ENCODE results near the gene PIR. TPM values are rescaled to one million over a fixed set of nuclear protein-coding genes. Genes with fewer than 3 reads are reported as not detected.

Gene PIR
- total and polyA plus RNA-seq, 9 of the 15 experiments (the other 6 are each of a cell fraction or from before 2014, with no cell fraction given): 7.5 to 29.8 (median 11.5) TPM

DNA sequence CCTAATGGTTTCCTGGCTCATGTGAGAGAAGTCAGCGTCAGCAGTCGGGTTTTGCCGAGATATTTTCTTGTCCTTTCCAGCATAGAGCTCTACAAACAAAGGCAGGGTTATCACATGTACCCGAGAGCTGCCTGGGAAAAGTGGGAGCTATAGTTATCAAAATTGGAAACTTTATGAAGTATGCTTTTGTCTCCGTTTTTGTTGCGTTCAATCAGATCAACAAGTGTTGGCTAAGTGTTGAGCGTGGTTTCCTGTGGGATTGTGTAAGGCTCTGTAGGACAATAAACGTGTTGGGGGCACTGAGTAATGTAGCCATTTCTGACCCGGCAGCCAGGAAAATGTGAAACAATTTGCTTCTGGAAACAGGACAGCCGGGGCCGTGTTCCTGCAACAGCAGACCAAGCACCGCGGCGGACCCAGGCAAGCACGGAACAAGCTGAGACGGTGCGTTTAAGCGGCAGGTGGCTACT is 7.4 kb upstream of the PIR start, which contains the start of gene BMX:
TSS of gene BMX (plus strand) at position 311 of the 470 bp plus-strand sequence. CDS start 7,547 bp downstream, outside the sequence.
- H3K9me3 ChIP-seq (replicated peaks; ENCODE audit: control insufficient read depth, insufficient read depth, low read depth, low read length): peaks cover 2% of the 10 kb centered on the region; the same call in 1 of the 2 replicates
- DNase-seq (ENCODE audit: extremely low read depth in 1 of 4, low spot score in 3 of 4) (no peak), ATAC-seq (no peak), FAIRE-seq (no peak)
- H3K9me1 ChIP-seq (ENCODE audit: control insufficient read depth, insufficient read depth, low read length): no peaks in the 10 kb centered on the region
- H2AFZ ChIP-seq (ENCODE audit: low read depth, low read length): no peak within 1 kb of the TSS
- in situ Hi-C loops (cut with MboI) (no loop called here), intact Hi-C loops (cut with micrococcal nuclease) (no loop called here)
- no peak within 1 kb of the TSS for H3K27ac ChIP-seq (ENCODE audit: extremely low read depth, low read depth, low read length)
- H3K4me1 ChIP-seq (replicated peaks in 1 of 2; ENCODE audit: control insufficient read depth in 2 of 2, insufficient read depth in 2 of 2, low read length in 2 of 2): peaks cover 0 to 26% of the 10 kb centered on the region in 2 experiments; a peak in 3 of 5 replicates
- no peaks in the 10 kb centered on the region for H3K79me2 ChIP-seq (ENCODE audit: control insufficient read depth, insufficient read depth, low read length)
- WGBS (ENCODE audit: insufficient coverage, low coverage, missing lambda C conversion rate): 79% methylated on average over 9 of the region's 18 CpGs
- no peaks in the 10 kb centered on the region for H3K27me3 ChIP-seq (ENCODE audit: control insufficient read depth in 2 of 2, insufficient read depth in 2 of 2, low read length in 2 of 2)
- no peaks in the 10 kb centered on the region for H4K20me1 ChIP-seq (replicated peaks; ENCODE audit: control insufficient read depth, insufficient read depth, low read length)
- no peak within 1 kb of the TSS for H3K4me2 ChIP-seq (ENCODE audit: insufficient read depth, low read length)
- H3K36me3 ChIP-seq (ENCODE audit: control insufficient read depth, insufficient read depth, low read length): no peaks in the 10 kb centered on the region; the same call in 2 of the 3 replicates
- no peak within 1 kb of the TSS for H3K9ac ChIP-seq (ENCODE audit: insufficient read depth in 1 of 2, low read depth in 2 of 2, low read length in 2 of 2)
- no peak for TF ChIP-seq GATA2 (CRISPR knock-in tag; IDR thresholded peaks at IDR 0.05)
- TF ChIP-seq HNRNPL (IDR thresholded peaks at IDR 0.05; ENCODE audit: low read depth, low read length): no peak
- no peak for TF ChIP-seq RREB1 (CRISPR knock-in tag; IDR thresholded peaks at IDR 0.05)
- TF ChIP-seq NFE2L1 (tag; IDR thresholded peaks at IDR 0.05; ENCODE audit: borderline replicate concordance, low read depth): no peak
- no peak within 1 kb of the TSS for H3K4me3 ChIP-seq
- no TSS peak for BruUV-seq (replicated peaks)
- POLR2A ChIA-PET: interaction anchor here (1.2 kb wide), 1 partner anchor 12 kb away, joined by 3 read pairs; no protein-coding TSS in a partner anchor
- CTCF ChIA-PET (ENCODE audit: low intra/inter-chr PET ratio): no interaction called here
